ENCODE results near the gene OR10A3. TPM values are rescaled to one million over a fixed set of nuclear protein-coding genes. Genes with fewer than 3 reads are reported as not detected.

OR10A3 gene
- total and polyA plus RNA-seq, 11 donors, result not detected

DNA sequence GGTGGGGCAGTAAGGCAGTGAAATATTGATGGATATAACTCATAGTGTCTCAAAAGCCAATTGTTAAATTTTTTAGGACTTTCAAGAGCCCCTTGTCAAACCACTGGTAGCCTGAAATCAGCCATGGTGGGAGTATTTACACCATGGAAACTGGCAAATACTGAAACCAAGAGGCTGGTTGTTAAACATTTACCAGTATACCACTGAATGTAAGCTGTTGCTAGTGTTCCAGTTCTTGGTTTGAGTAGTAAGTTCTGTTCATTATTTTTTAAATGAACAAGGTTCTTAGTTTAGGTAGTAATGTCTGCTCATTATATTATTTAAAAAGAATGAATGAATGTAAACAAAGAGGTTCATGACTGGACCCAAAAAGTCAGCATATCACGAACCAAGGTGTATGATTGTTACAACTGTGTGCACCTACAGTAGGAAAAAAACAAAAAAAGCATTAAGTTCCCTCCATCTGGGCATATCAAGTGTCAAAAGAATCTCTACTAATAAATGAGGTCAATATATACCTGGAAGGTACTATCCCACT is 41.1 kb upstream of the OR10A3 start:
- H3K27ac ChIP-seq, result no peak overlapping the region
- H3K9me3 ChIP-seq, result no peaks in the 10 kb centered on the region
- intact Hi-C loops (cut with DNase I), result loop anchor here in 6 of 10 donors (1.0 to 10.0 kb wide), 5 partner anchors 89 to 888 kb away; no protein-coding TSS in a partner anchor
- H3K36me3 ChIP-seq, result no peaks in the 10 kb centered on the region
- no peak for DNase-seq
- H3K27me3 ChIP-seq, result no peaks in the 10 kb centered on the region
- WGBS, 4 donors, result 67 to 84% (median 77%) methylated on average over 1 of the region's 1 CpG
- no peak for ATAC-seq
- TF ChIP-seq, protein P1, sequence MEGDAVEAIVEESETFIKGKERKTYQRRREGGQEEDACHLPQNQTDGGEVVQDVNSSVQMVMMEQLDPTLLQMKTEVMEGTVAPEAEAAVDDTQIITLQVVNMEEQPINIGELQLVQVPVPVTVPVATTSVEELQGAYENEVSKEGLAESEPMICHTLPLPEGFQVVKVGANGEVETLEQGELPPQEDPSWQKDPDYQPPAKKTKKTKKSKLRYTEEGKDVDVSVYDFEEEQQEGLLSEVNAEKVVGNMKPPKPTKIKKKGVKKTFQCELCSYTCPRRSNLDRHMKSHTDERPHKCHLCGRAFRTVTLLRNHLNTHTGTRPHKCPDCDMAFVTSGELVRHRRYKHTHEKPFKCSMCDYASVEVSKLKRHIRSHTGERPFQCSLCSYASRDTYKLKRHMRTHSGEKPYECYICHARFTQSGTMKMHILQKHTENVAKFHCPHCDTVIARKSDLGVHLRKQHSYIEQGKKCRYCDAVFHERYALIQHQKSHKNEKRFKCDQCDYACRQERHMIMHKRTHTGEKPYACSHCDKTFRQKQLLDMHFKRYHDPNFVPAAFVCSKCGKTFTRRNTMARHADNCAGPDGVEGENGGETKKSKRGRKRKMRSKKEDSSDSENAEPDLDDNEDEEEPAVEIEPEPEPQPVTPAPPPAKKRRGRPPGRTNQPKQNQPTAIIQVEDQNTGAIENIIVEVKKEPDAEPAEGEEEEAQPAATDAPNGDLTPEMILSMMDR (IDR thresholded peaks at IDR 0.05), result no peak
- H3K4me1 ChIP-seq, result peaks cover 0 to 9% (median 3%) of the 10 kb centered on the region in 12 donors
- no peak overlapping the region for H3K4me3 ChIP-seq

DNA sequence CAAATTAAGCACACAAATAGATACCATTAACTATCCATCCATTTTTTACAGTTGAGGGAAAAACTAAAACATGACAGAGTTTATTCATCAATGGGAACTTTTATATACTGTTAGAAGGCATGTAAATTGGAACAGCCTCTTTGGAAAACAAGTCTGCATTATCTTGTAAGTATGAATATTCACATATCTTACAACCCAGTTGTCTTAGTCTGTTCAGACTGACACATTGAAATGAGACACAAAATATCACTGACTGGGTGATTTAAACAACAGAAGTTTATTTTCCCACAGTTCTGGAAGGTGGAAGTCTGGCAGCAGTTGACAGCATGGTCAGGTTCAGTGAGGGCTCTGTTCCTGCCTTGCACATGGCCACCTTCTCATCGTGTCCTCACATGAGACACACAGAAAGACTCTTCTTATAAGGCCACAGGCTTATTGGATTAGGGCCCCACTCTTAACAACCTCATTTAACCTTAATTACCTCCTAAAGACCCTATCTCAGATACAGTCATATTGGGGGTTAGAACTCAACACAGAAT is 40.2 kb upstream of the OR10A3 start:
- intact Hi-C loops (cut with DNase I), result loop anchor here in 5 of 10 donors (5.0 to 10.0 kb wide), 4 partner anchors 89 to 887 kb away; no protein-coding TSS in a partner anchor
- DNase-seq (no peak), ATAC-seq (no peak)
- Histone ChIP-seq H3K4me1 (peaks cover 0 to 8% (median 3%) of the 10 kb centered on the region in 12 donors), H3K27ac (no peak overlapping the region), H3K9me3 (no peaks in the 10 kb centered on the region), H3K4me3 (no peak overlapping the region), H3K27me3 (no peaks in the 10 kb centered on the region), H3K36me3 (no peaks in the 10 kb centered on the region)
- WGBS, 4 donors, result 56 to 69% (median 66%) methylated on average over 1 of the region's 1 CpG
- TF ChIP-seq, protein P1 (IDR thresholded peaks at IDR 0.05), result no peak
- no peak for TF ChIP-seq POLR2A (IDR thresholded peaks at IDR 0.05)

DNA sequence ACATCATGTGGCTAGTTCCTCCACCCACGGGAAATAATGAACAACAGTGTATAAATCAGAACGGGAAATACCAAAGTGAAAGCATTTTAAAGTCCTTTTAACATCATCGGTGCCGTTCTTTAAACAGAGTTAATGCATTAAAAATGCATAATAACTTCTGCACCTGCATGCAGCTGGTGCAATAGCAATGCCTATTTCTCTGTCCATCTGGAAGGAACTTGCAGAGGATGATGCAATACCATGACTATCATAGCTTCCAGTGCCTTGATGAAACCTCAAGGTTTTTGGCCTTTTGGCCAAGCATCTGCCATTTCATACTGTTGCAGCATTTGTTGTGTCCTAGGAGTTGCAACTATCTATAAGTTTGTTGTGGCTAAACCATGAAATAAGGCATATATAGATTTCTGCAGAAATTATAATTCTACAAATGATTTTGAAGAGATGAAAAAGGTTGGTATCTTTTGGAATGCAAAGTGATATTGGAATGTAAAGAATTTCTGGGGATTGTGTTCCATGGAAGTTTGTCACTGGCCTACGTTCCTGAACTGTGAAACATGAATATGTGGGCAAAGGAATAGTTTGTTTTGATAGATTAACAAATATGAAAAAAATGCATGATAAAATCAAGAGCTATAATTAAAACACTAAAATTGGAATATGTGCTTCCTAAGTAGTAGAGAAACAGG is 35.9 kb upstream of the OR10A3 start:
- DNase-seq, result no peak
- Histone ChIP-seq H3K27ac (no peak overlapping the region), H3K4me3 (no peak overlapping the region), H3K9me3 (no peaks in the 10 kb centered on the region), H3K36me3 (no peaks in the 10 kb centered on the region), H3K4me1 (no peaks in the 10 kb centered on the region), H3K27me3 (no peaks in the 10 kb centered on the region)
- TF ChIP-seq, protein P1 (IDR thresholded peaks at IDR 0.05), result no peak
- no peak for TF ChIP-seq POLR2A (IDR thresholded peaks at IDR 0.05)
- WGBS, 4 donors, result 54 to 60% (median 59%) methylated on average over 5 of the region's 5 CpGs
- intact Hi-C loops (cut with DNase I), result no loop called here
- no peak for ATAC-seq

DNA sequence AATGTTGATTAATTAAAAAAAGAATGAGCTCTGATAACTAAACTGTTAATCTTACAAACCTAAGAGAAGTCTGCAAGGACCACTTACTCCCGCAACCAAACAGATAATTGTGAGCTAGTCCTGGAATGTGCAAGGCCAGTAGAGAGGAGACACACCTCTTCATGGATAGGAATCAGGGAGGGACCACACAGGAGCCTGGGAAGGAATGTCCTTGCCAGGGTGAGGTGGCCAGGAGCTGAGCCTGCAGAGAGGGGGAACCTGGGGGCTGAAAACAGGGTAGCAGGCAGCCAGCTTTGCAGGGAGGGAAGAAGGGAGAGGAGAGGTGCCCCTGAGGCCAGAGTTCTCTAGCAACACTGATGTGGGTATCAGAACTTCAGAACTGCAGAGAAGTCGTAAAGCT is 33.2 kb upstream of the OR10A3 start:
- ATAC-seq (no peak), DNase-seq (no peak)
- Histone ChIP-seq H3K27me3 (no peaks in the 10 kb centered on the region), H3K4me3 (no peak overlapping the region), H3K27ac (no peak overlapping the region), H3K4me1 (no peaks in the 10 kb centered on the region), H3K9me3 (no peaks in the 10 kb centered on the region), H3K36me3 (no peaks in the 10 kb centered on the region)
- TF ChIP-seq, protein P1 (IDR thresholded peaks at IDR 0.05), result no peak
- no peak for TF ChIP-seq POLR2A (IDR thresholded peaks at IDR 0.05)
- intact Hi-C loops (cut with DNase I), result no loop called here
- WGBS, 4 donors, result 71 to 78% (median 76%) methylated on average over 2 of the region's 2 CpGs
